GM23338 (cell line): ENCODE data around the gene GRIK4. TPM values are rescaled to one million over a fixed set of nuclear protein-coding genes. Genes with fewer than 3 reads are reported as not detected.

ENCODE experiments used
- ATAC-seq: fragments of 200-7000 bp; cut with Tn5 transposase; 3 replicates; pipeline ENCODE4 v1.9.1; 2020
- DNase-seq: peaks from one replicate; pipeline ENCODE4 v3.0.0-alpha.2; 2015; ENCODE audit warnings: low spot score
- H2AFZ ChIP-seq: fragments of 200-600 bp; sonication (generic); 2 replicates; pipeline ENCODE4 v1.8.0; 2016; ENCODE audit warnings: antibody characterized with exemption, mild to moderate bottlenecking, moderate library complexity
- H3F3A ChIP-seq: fragments of 200-600 bp; sonication (generic); replicated peaks from 2 replicates; pipeline ENCODE4 v1.8.0; 2017; ENCODE audit warnings: antibody characterized with exemption, mixed run types, low read depth
- H3K27ac ChIP-seq: fragments of 200-600 bp; sonication (generic); 2 replicates; pipeline ENCODE4 v1.6.1; 2016; ENCODE audit warnings: low read depth
- H3K27me3 ChIP-seq: fragments of 200-600 bp; sonication (generic); 2 replicates; pipeline ENCODE4 v1.8.0; 2016; ENCODE audit warnings: mild to moderate bottlenecking, mixed run types, moderate library complexity; ENCODE audit not compliant: insufficient read depth
- H3K36me3 ChIP-seq: fragments of 200-600 bp; sonication (generic); 2 replicates; pipeline ENCODE4 v1.8.0; 2016; ENCODE audit warnings: mild to moderate bottlenecking; ENCODE audit not compliant: insufficient read depth
- H3K4me1 ChIP-seq: fragments of 200-600 bp; sonication (generic); 2 replicates; pipeline ENCODE4 v1.8.0; 2016; ENCODE audit warnings: mild to moderate bottlenecking, moderate library complexity; ENCODE audit not compliant: insufficient read depth
- H3K4me2 ChIP-seq: fragments of 200-600 bp; sonication (generic); 2 replicates; pipeline ENCODE4 v1.7.1; 2017; ENCODE audit warnings: mixed run types
- H3K4me3 ChIP-seq: fragments of 200-600 bp; sonication (generic); 2 replicates; pipeline ENCODE4 v1.6.1; 2016; ENCODE audit warnings: mixed run types
- H3K79me2 ChIP-seq: fragments of 200-600 bp; sonication (generic); replicated peaks from 2 replicates; pipeline ENCODE4 v1.8.0; 2017; ENCODE audit warnings: mild to moderate bottlenecking; ENCODE audit not compliant: insufficient read depth
- H3K9me2 ChIP-seq: fragments of 200-600 bp; sonication (generic); 2 replicates; pipeline ENCODE4 v1.8.0; 2017; ENCODE audit not compliant: insufficient read depth
- H4K20me1 ChIP-seq: fragments of 200-600 bp; sonication (generic); replicated peaks from 2 replicates; pipeline ENCODE4 v1.8.0; 2017; ENCODE audit warnings: mild to moderate bottlenecking; ENCODE audit not compliant: insufficient read depth
- H3K27ac Mint-ChIP-seq: 2 replicates; pipeline ENCODE4 v1.8.0; 2020; ENCODE audit warnings: inconsistent platforms, mild to moderate bottlenecking, moderate library complexity, mixed read lengths
- H3K27me3 Mint-ChIP-seq: 3 replicates; pipeline ENCODE4 v1.8.0; 2022; ENCODE audit warnings: low read depth, mild to moderate bottlenecking, moderate library complexity, mixed read lengths, inconsistent platforms; ENCODE audit not compliant: insufficient read depth, poor library complexity
- H3K36me3 Mint-ChIP-seq: 3 replicates; pipeline ENCODE4 v1.8.0; 2021; ENCODE audit warnings: low read depth, mild to moderate bottlenecking, inconsistent platforms, moderate library complexity, mixed read lengths
- H3K4me1 Mint-ChIP-seq: 3 replicates; pipeline ENCODE4 v1.8.0; 2020; ENCODE audit warnings: mild to moderate bottlenecking, inconsistent platforms, mixed read lengths
- H3K4me3 Mint-ChIP-seq: 3 replicates; pipeline ENCODE4 v1.8.0; 2021; ENCODE audit warnings: moderate library complexity, mild to moderate bottlenecking, inconsistent platforms, mixed read lengths
- H3K9me3 Mint-ChIP-seq: 3 replicates; pipeline ENCODE4 v1.8.0; 2020; ENCODE audit warnings: moderate library complexity, mild to moderate bottlenecking, inconsistent platforms, mixed read lengths
- CREB1 ChIP-seq: fragments of 250-450 bp; sonication (Bioruptor Pico); IDR thresholded peaks from 2 replicates; pipeline ENCODE4 v1.5.0; 2020; ENCODE audit warnings: low read depth, mild to moderate bottlenecking, moderate library complexity
- EZH2 ChIP-seq: fragments of 200-600 bp; sonication (generic); IDR thresholded peaks from one replicate; pipeline ENCODE4 v1.8.0; 2017; ENCODE audit warnings: antibody characterized with exemption, mild to moderate bottlenecking, low read depth; ENCODE audit not compliant: unreplicated experiment
- EZH2phosphoT487 ChIP-seq: fragments of 200-600 bp; sonication (generic); IDR thresholded peaks from one replicate; pipeline ENCODE4 v1.8.1; 2018; ENCODE audit warnings: antibody characterized with exemption; ENCODE audit not compliant: unreplicated experiment
- JUNB ChIP-seq: IDR thresholded peaks from one replicate; pipeline ENCODE4 v1.6.1; 2016; ENCODE audit warnings: antibody characterized with exemption; ENCODE audit not compliant: unreplicated experiment
- POLR2AphosphoS5 ChIP-seq: IDR thresholded peaks from 2 replicates; pipeline ENCODE4 v1.6.1; 2016; ENCODE audit warnings: antibody characterized with exemption, low read depth
- STAT1 ChIP-seq: IDR thresholded peaks from one replicate; pipeline ENCODE4 v1.6.1; 2016; ENCODE audit warnings: antibody characterized with exemption; ENCODE audit not compliant: unreplicated experiment
- polyA plus RNA-seq: library from polyadenylated mRNA; unstranded; fragments of >200 nt; fragmentation: Nextera tagmentation; extraction: Ambion mirVana; gene quantifications from 2 replicates; pipeline ENCODE4 v1.2.1, GENCODE V29; 2016
- total RNA-seq: library from RNA; depleted of rRNA; stranded (reverse); fragments of >200 nt; shearing (Covaris generic); gene quantifications from 2 replicates; pipeline ENCODE4 v1.2.3, GENCODE V29; 2014
- TF ChIP-seq, protein P1 (sequence below): IDR thresholded peaks from one replicate; pipeline ENCODE4 v1.6.1; 2018; ENCODE audit warnings: antibody characterized with exemption; ENCODE audit not compliant: unreplicated experiment
- TF ChIP-seq, protein P2 (sequence below), 2 experiments: fragments of 200-600 bp in 1 of 2; sonication (generic) in 1 of 2; conservative IDR thresholded peaks; 2 replicates each; pipeline versions ENCODE4 v1.5.1 to v1.6.1; 2016 to 2017; ENCODE audit warnings: antibody characterized with exemption in 2 of 2, low read depth in 2 of 2, mild to moderate bottlenecking in 2 of 2, moderate library complexity in 1 of 2
- TF ChIP-seq, protein P3 (sequence below): IDR thresholded peaks from 2 replicates; pipeline ENCODE4 v1.6.1; 2016; ENCODE audit warnings: antibody characterized with exemption
- TF ChIP-seq, protein P4 (sequence below): fragments of 250-450 bp; sonication (Bioruptor Pico); IDR thresholded peaks from 2 replicates; pipeline ENCODE4 v1.5.0; 2020; ENCODE audit warnings: mild to moderate bottlenecking, moderate library complexity

Gene GRIK4
- total and polyA plus RNA-seq, 2 experiments from 2014 or later: 0.63 to 2.2 TPM

DNA sequence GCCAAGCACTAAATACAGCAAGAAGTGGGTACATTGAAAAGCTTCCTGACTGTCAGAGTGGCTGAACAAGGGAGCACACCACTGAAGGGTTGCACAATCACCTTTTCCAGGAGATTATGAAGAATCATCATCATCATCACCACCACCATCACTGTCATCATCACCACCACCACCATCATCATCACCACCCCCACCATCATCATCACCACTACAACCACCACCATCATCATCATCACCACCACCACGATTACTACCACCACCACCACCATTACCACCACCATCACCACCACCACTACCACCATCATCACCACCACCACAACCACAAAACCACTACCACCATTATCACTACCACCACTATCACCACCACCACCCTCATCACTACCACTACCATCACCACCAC lies 364.4 kb downstream of the GRIK4 start (continued):
- TF ChIP-seq, protein P1, sequence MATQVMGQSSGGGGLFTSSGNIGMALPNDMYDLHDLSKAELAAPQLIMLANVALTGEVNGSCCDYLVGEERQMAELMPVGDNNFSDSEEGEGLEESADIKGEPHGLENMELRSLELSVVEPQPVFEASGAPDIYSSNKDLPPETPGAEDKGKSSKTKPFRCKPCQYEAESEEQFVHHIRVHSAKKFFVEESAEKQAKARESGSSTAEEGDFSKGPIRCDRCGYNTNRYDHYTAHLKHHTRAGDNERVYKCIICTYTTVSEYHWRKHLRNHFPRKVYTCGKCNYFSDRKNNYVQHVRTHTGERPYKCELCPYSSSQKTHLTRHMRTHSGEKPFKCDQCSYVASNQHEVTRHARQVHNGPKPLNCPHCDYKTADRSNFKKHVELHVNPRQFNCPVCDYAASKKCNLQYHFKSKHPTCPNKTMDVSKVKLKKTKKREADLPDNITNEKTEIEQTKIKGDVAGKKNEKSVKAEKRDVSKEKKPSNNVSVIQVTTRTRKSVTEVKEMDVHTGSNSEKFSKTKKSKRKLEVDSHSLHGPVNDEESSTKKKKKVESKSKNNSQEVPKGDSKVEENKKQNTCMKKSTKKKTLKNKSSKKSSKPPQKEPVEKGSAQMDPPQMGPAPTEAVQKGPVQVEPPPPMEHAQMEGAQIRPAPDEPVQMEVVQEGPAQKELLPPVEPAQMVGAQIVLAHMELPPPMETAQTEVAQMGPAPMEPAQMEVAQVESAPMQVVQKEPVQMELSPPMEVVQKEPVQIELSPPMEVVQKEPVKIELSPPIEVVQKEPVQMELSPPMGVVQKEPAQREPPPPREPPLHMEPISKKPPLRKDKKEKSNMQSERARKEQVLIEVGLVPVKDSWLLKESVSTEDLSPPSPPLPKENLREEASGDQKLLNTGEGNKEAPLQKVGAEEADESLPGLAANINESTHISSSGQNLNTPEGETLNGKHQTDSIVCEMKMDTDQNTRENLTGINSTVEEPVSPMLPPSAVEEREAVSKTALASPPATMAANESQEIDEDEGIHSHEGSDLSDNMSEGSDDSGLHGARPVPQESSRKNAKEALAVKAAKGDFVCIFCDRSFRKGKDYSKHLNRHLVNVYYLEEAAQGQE: no peak
- TF ChIP-seq JUNB (no peak), STAT1 (no peak), EZH2 (no peak)

DNA sequence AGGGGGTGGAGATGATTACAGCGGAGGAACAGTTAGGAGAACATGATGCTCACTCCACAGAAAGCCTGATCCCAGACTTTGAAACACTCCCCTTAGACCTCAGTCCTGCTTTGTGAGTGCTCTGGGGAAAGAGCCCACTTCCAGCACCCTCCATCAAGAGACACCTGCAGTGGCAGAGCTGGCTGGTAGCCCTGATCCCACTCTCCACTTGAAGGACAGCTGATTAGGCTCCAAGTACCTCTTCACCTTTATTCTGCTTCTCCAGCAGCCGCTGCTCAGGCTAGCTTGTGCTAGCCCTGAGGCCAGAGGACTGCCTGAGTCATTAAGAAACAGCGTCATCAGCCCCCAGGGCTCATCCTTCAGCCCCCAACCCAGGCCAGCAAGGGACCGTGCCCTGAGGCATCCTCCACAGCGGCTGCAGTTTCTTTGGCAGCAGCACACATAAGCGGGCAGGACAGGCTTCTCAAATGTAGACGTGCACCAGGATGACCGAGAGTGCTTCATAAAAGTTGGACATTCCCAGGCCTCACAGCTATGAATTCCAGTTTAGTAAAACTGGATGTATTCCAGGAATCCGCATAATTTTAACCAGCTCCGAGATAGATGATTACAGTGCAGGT lies 366.3 kb downstream of the GRIK4 start:
- no peak overlapping the region for H3K4me3 Mint-ChIP-seq
- no peak overlapping the region for H3K27ac Mint-ChIP-seq
- H3K27ac ChIP-seq: no peak overlapping the region
- H3K4me3 ChIP-seq: no peak overlapping the region
- H3K9me2 ChIP-seq: peaks cover 8% of the 10 kb centered on the region
- H4K20me1 ChIP-seq: no peaks in the 10 kb centered on the region
- peaks cover 7% of the 10 kb centered on the region for H3K27me3 Mint-ChIP-seq
- H3K36me3 Mint-ChIP-seq: peaks cover 10% of the 10 kb centered on the region
- H3K36me3 ChIP-seq: no peaks in the 10 kb centered on the region
- H3K9me3 Mint-ChIP-seq: peaks cover 5% of the 10 kb centered on the region; the same call in 2 of the 3 replicates
- no peaks in the 10 kb centered on the region for H3F3A ChIP-seq
- ATAC-seq (no peak), DNase-seq (no peak)
- no peaks in the 10 kb centered on the region for H3K4me1 ChIP-seq
- no peak overlapping the region for H2AFZ ChIP-seq
- peaks cover 3% of the 10 kb centered on the region; the same call in 2 of the 3 replicates for H3K4me1 Mint-ChIP-seq
- H3K27me3 ChIP-seq: no peaks in the 10 kb centered on the region
- no peak overlapping the region for H3K4me2 ChIP-seq
- no peaks in the 10 kb centered on the region for H3K79me2 ChIP-seq
- no peak for TF ChIP-seq EZH2phosphoT487
- TF ChIP-seq JUNB: no peak
- TF ChIP-seq CREB1 (CRISPR knock-in tag): no peak
- TF ChIP-seq, protein P2, sequence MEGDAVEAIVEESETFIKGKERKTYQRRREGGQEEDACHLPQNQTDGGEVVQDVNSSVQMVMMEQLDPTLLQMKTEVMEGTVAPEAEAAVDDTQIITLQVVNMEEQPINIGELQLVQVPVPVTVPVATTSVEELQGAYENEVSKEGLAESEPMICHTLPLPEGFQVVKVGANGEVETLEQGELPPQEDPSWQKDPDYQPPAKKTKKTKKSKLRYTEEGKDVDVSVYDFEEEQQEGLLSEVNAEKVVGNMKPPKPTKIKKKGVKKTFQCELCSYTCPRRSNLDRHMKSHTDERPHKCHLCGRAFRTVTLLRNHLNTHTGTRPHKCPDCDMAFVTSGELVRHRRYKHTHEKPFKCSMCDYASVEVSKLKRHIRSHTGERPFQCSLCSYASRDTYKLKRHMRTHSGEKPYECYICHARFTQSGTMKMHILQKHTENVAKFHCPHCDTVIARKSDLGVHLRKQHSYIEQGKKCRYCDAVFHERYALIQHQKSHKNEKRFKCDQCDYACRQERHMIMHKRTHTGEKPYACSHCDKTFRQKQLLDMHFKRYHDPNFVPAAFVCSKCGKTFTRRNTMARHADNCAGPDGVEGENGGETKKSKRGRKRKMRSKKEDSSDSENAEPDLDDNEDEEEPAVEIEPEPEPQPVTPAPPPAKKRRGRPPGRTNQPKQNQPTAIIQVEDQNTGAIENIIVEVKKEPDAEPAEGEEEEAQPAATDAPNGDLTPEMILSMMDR (conservative IDR thresholded peaks at IDR 0.05; ENCODE audit: low read depth in 2 of 2): no peak
- TF ChIP-seq, protein P3, sequence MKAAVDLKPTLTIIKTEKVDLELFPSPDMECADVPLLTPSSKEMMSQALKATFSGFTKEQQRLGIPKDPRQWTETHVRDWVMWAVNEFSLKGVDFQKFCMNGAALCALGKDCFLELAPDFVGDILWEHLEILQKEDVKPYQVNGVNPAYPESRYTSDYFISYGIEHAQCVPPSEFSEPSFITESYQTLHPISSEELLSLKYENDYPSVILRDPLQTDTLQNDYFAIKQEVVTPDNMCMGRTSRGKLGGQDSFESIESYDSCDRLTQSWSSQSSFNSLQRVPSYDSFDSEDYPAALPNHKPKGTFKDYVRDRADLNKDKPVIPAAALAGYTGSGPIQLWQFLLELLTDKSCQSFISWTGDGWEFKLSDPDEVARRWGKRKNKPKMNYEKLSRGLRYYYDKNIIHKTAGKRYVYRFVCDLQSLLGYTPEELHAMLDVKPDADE: no peak
- TF ChIP-seq POLR2AphosphoS5: no peak
- TF ChIP-seq, protein P4, sequence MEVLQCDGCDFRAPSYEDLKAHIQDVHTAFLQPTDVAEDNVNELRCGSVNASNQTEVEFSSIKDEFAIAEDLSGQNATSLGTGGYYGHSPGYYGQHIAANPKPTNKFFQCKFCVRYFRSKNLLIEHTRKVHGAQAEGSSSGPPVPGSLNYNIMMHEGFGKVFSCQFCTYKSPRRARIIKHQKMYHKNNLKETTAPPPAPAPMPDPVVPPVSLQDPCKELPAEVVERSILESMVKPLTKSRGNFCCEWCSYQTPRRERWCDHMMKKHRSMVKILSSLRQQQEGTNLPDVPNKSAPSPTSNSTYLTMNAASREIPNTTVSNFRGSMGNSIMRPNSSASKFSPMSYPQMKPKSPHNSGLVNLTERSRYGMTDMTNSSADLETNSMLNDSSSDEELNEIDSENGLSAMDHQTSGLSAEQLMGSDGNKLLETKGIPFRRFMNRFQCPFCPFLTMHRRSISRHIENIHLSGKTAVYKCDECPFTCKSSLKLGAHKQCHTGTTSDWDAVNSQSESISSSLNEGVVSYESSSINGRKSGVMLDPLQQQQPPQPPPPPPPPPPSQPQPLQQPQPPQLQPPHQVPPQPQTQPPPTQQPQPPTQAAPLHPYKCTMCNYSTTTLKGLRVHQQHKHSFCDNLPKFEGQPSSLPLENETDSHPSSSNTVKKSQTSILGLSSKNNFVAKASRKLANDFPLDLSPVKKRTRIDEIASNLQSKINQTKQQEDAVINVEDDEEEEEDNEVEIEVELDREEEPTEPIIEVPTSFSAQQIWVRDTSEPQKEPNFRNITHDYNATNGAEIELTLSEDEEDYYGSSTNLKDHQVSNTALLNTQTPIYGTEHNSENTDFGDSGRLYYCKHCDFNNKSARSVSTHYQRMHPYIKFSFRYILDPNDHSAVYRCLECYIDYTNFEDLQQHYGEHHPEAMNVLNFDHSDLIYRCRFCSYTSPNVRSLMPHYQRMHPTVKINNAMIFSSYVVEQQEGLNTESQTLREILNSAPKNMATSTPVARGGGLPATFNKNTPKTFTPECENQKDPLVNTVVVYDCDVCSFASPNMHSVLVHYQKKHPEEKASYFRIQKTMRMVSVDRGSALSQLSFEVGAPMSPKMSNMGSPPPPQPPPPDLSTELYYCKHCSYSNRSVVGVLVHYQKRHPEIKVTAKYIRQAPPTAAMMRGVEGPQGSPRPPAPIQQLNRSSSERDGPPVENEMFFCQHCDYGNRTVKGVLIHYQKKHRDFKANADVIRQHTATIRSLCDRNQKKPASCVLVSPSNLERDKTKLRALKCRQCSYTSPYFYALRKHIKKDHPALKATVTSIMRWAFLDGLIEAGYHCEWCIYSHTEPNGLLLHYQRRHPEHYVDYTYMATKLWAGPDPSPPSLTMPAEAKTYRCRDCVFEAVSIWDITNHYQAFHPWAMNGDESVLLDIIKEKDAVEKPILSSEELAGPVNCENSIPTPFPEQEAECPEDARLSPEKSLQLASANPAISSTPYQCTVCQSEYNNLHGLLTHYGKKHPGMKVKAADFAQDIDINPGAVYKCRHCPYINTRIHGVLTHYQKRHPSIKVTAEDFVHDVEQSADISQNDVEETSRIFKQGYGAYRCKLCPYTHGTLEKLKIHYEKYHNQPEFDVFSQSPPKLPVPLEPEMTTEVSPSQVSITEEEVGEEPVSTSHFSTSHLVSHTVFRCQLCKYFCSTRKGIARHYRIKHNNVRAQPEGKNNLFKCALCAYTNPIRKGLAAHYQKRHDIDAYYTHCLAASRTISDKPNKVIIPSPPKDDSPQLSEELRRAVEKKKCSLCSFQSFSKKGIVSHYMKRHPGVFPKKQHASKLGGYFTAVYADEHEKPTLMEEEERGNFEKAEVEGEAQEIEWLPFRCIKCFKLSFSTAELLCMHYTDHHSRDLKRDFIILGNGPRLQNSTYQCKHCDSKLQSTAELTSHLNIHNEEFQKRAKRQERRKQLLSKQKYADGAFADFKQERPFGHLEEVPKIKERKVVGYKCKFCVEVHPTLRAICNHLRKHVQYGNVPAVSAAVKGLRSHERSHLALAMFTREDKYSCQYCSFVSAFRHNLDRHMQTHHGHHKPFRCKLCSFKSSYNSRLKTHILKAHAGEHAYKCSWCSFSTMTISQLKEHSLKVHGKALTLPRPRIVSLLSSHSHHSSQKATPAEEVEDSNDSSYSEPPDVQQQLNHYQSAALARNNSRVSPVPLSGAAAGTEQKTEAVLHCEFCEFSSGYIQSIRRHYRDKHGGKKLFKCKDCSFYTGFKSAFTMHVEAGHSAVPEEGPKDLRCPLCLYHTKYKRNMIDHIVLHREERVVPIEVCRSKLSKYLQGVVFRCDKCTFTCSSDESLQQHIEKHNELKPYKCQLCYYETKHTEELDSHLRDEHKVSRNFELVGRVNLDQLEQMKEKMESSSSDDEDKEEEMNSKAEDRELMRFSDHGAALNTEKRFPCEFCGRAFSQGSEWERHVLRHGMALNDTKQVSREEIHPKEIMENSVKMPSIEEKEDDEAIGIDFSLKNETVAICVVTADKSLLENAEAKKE: no peak
